Adipocyte (in vitro differentiated cells): ENCODE data around the gene DDR1.

Experiments used
- DNase-seq: peaks from one replicate; pipeline ENCODE4 v3.0.0-alpha.2; 2015; ENCODE audit warnings: low read depth
- H3K27me3 ChIP-seq: replicated peaks from 2 replicates; pipeline ENCODE4 v1.7.0; 2013; ENCODE audit warnings: mild to moderate bottlenecking, low read length, moderate library complexity; ENCODE audit not compliant: control insufficient read depth, insufficient read depth
- H3K36me3 ChIP-seq: 2 replicates; pipeline ENCODE4 v1.7.0; 2013; ENCODE audit warnings: low read length, mild to moderate bottlenecking, moderate library complexity; ENCODE audit not compliant: control insufficient read depth, insufficient read depth, severe bottlenecking
- H3K4me1 ChIP-seq: 2 replicates; pipeline ENCODE4 v1.7.0; 2013; ENCODE audit warnings: mild to moderate bottlenecking, low read length, moderate library complexity; ENCODE audit not compliant: control insufficient read depth, insufficient read depth
- H3K4me3 ChIP-seq: 2 replicates; pipeline ENCODE4 v1.7.0; 2013; ENCODE audit warnings: mild to moderate bottlenecking, low read length, moderate library complexity
- H3K9ac ChIP-seq: 2 replicates; pipeline ENCODE4 v1.7.0; 2013; ENCODE audit warnings: mild to moderate bottlenecking, low read length, moderate library complexity
- H3K9me3 ChIP-seq: 2 replicates; pipeline ENCODE4 v1.7.0; 2013; ENCODE audit warnings: mild to moderate bottlenecking, low read length, moderate library complexity; ENCODE audit not compliant: control insufficient read depth

Gene DDR1

GRCh38 chr6:30948811-30949210, 64.5 kb downstream of the DDR1 start:
- Histone ChIP-seq H3K9me3 (peaks cover 27% of the 10 kb centered on the region), H3K4me3 (no peak overlapping the region), H3K9ac (no peak overlapping the region), H3K4me1 (no peaks in the 10 kb centered on the region), H3K36me3 (no peaks in the 10 kb centered on the region), H3K27me3 (peaks cover 87% of the 10 kb centered on the region)
- no peak for DNase-seq
